C4-2B (cell line): ENCODE results near the gene MFSD6L.

Experiments
- ZFX ChIP-seq: fragments of 450-650 bp; IDR thresholded peaks from 2 replicates; pipeline ENCODE4 v1.6.1; 2017
- TF ChIP-seq, protein P1 (sequence below): fragments of 450-650 bp; conservative IDR thresholded peaks from 2 replicates; pipeline ENCODE4 v1.5.1; 2017; ENCODE audit warnings: mild to moderate bottlenecking

DNA sequence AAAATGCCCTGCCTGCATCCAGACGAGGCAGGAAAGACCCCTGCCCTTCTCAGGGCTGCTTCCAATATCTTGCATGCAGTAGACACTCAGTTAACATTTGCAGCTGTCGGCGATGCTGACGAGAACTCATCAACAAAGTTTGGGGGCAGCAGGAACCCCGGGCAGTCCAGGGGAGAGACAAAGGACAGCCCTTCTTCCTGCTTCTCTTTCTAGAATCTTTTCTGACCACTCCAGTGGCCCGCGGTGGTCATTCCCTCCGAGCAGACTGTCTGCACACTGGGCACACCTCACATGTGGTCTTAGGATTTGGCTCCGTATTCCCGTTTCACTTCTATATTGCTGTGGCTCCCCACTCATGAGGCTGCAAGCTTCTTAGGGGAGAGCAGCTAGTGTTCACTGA, 31.0 kb upstream of the MFSD6L start:
- TF ChIP-seq, protein P1, sequence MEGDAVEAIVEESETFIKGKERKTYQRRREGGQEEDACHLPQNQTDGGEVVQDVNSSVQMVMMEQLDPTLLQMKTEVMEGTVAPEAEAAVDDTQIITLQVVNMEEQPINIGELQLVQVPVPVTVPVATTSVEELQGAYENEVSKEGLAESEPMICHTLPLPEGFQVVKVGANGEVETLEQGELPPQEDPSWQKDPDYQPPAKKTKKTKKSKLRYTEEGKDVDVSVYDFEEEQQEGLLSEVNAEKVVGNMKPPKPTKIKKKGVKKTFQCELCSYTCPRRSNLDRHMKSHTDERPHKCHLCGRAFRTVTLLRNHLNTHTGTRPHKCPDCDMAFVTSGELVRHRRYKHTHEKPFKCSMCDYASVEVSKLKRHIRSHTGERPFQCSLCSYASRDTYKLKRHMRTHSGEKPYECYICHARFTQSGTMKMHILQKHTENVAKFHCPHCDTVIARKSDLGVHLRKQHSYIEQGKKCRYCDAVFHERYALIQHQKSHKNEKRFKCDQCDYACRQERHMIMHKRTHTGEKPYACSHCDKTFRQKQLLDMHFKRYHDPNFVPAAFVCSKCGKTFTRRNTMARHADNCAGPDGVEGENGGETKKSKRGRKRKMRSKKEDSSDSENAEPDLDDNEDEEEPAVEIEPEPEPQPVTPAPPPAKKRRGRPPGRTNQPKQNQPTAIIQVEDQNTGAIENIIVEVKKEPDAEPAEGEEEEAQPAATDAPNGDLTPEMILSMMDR: no peak
- TF ChIP-seq ZFX: no peak
